IPS-NIHi7 (cell line): ENCODE results near the gene LRRC1.

Source experiments
- DNase-seq: peaks from one replicate; pipeline ENCODE4 v3.0.0; 2012; ENCODE audit warnings: mixed read lengths; ENCODE audit errors: extremely low spot score

The LRRC1 gene

GRCh38 chr6:53887316-53887715 is 92.5 kb downstream of the LRRC1 start:
- DNase-seq = no peak

DNA sequence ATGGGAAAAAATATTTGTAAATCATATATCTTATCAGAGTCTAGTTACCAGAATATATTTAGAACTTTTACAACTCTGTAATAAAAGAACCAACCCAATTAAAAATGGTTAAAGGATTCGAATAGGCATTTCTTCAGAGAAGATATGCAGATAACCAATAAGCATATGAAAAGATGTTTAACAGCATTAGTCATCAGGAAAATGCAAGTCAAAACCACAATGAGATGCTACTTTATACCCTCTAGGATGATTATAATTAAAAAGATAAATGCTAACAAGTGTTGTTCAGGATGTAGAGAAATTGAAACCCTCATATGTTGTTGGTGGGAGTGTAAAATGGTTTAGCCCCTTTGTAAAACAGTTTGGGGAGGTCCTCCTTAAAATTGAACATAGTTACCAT is 94.1 kb downstream of the LRRC1 start:
- no peak for DNase-seq

DNA sequence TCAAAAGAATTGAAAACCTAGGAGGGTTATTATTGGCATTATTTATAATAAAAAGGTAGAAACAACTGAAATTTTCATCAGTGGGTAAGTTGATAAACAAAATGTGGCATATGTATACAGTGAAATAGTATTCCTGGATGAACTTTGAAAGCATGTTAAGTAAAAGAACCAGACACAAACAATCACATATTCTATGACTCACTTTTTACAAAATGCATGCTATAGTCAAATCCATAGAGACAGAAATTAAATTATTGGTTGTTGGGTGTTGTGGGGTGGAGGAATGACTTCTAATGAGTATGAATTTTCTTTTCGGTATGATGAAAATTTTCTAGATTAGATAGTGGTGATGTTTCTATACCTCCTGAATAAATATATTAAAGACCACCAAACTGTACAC is 94.6 kb downstream of the LRRC1 start:
- DNase-seq = no peak

GRCh38 chr6:53892707-53893106 is 97.9 kb downstream of the LRRC1 start:
- no peak for DNase-seq

- no peak for DNase-seq
Observed at GRCh38 chr6:53894091-53894490, 99.3 kb downstream of the LRRC1 start.

DNA sequence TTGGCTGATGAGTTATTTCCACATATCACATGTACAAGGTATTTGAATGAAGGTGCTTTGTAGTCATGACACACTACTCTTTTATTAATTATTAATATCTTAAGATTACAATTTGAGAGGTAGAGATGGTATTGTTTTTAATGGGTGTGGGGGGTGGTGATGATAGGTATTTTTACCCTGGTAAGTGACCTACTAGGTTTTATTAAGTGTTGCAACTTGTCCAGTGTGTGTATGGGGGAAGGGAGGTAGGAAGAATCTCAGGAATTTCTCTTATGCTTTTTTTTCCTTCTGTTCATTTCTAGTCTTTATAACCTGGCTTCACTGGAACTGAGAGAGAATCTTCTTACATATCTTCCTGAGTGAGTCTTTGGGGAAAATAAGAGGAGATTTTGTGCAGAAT is 101.4 kb downstream of the LRRC1 start:
- no peak for DNase-seq

DNA sequence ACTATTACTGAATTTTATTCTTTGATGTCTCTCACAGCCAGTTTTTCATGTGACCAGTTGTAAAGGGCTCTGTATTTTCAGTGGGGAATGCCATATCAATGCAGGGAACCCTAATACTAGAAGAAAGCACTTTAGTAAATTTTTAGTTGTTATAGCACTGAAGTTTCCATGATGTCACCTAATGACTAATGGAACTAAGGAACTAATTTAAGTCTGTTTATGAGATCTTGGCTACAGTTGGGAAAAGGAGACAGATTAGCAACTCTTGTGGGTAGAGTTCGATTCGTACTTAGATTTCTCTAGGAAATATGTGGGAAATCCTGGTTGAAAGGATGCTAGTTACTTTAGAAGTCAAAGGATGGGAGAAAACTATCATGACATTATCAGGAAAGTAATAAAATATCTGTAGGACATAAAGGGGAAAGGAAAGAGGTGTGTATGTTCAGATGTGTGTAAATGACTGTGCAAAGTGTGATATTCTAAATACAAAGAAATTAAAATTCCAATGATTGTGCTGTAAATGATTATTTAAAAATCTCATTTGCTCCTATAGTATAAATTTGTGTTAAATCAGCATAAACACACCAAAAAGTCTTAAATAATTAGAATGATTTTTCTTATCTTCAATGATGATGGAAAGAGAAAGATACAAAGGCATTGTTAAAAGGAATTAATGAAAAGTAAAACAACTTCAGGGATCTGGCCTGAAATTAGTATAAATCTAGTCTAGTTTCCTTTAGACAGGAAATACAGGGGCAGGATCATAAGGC is 103.4 kb downstream of the LRRC1 start:
- no peak for DNase-seq

DNA sequence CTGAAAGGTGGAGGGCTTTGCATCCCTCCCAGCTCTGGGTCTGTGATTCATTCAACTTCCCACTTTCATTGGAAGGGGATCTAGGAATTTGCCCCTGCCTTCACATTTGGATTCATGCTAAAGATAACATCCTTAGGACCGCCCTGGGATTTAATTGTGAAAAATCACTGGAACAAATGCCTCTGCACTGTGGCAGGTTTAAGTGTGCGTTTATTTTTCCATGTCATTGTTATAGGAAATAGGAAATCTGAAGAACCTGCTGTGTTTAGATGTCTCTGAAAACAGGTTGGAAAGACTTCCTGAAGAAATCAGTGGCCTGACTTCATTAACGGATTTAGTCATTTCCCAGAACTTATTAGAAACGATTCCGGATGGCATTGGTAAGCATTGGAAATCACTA is 104.7 kb downstream of the LRRC1 start:
- DNase-seq = no peak

- no peak for DNase-seq
Observed at GRCh38 chr6:53903357-53903756, 108.6 kb downstream of the LRRC1 start.

GRCh38 chr6:53906103-53906502 is 111.3 kb downstream of the LRRC1 start:
- no peak for DNase-seq

- DNase-seq = no peak
Observed at GRCh38 chr6:53906842-53907241, 112.0 kb downstream of the LRRC1 start.

GRCh38 chr6:53910834-53911233 is 116.0 kb downstream of the LRRC1 start:
- DNase-seq = no peak

- no peak for DNase-seq
Observed at GRCh38 chr6:53912661-53913060, 117.9 kb downstream of the LRRC1 start.

- no peak for DNase-seq
Observed at GRCh38 chr6:53913286-53913685, 118.5 kb downstream of the LRRC1 start.

DNA sequence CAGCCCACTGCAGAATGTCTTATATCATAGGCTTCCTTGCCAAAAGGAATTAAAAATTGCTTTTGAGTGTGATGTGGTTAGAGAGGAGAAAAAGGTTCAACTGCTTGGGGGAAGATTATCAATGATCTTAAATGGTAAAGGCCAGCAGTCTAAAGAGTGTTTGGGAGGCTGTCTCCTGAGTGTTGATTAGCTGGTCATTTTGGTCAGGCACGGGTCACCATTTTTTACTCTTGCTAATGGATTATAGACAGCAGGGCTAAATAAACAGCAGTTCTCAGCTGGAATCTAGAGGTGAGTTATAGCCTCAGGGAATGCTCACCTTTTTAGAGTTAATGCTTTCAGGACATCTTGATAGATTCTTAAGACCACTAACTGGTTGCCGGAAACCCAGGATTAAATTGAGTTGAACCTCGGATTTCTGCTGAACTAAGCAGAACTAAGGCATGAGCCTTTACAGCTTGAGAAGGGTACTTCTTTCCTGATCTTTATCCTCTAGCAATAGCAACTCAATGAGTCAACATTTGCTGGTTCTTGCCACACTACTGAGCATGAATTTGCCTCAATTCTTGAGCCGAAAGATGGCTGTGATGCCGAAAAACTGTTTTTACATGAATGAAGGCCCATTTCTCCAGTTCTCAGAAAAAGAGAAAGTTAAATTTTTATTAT is 120.4 kb downstream of the LRRC1 start:
- no peak for DNase-seq

DNA sequence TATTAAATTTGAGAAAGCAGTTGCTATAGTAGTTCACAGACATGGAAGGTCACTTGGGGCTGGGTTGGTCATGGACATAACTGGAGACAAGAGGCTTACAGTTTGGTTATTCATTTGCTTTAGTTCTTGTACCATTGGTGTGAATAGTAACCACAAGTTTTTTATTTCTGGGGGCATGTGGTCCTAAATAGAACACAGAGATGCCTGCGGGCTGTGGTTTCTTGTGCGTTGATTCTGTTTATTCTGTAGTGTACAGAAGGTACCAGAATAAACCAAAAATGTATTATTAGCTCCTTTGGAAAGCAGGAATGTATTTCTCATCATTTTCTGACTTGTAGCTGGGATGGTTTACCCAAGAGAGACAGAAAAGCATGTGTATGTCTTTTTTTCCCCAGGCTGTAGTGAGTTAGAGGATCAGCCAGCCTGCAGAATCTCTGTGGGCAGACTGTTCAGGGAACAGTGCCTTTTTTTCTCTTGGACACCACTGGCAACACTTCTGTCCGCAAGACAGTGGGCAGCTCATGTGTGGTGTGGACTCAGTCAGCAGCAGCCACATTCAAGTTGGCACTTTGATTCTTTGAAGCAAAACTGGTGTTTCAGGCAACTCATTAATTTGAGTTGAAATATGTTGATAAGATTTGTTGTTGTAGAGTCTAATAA is 122.1 kb downstream of the LRRC1 start:
- DNase-seq = no peak

GRCh38 chr6:53917464-53917842 is 122.6 kb downstream of the LRRC1 start:
- no peak for DNase-seq

GRCh38 chr6:53918854-53919510 is 124.2 kb downstream of the LRRC1 start:
- peak; percentile 27 for DNase-seq

- no peak for DNase-seq
Observed at GRCh38 chr6:53919881-53920360, 125.1 kb downstream of the LRRC1 start.

- DNase-seq = no peak
Observed at GRCh38 chr6:53920881-53921280, 126.1 kb downstream of the LRRC1 start.

DNA sequence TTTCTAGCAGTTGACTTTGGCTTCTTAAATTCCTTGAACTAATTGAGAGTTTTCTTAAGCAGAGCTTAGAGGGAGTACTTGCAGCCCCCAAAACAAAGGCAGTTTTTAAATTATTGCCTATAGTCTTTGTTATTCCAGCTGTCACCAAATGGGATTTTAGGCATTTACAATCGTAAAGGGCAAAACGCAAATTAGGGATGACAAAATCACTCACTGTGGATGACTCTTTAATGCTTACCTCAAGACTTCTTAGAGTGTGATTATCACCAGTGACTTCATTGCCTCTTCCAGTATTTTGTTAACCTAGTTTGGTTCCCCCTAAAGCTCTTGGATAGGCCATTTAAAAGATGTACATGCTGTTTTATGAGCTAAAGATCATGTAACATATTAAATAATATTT is 126.8 kb downstream of the LRRC1 start:
- DNase-seq = no peak

- DNase-seq = peak; percentile 35
Observed at GRCh38 chr6:53922539-53922981, 127.8 kb downstream of the LRRC1 start.
